Measurements from ENCODE around the gene KRTAP10-11. TPM values are rescaled to one million over a fixed set of nuclear protein-coding genes. Genes with fewer than 3 reads are reported as not detected.
"Not testable (repeated sequence)": the region's sequence is repeated elsewhere in the genome, so short reads cannot be mapped to it uniquely, and the experiment has no call there.

The KRTAP10-11 gene
- polyA plus RNA-seq, 3 donors, result not detected

DNA sequence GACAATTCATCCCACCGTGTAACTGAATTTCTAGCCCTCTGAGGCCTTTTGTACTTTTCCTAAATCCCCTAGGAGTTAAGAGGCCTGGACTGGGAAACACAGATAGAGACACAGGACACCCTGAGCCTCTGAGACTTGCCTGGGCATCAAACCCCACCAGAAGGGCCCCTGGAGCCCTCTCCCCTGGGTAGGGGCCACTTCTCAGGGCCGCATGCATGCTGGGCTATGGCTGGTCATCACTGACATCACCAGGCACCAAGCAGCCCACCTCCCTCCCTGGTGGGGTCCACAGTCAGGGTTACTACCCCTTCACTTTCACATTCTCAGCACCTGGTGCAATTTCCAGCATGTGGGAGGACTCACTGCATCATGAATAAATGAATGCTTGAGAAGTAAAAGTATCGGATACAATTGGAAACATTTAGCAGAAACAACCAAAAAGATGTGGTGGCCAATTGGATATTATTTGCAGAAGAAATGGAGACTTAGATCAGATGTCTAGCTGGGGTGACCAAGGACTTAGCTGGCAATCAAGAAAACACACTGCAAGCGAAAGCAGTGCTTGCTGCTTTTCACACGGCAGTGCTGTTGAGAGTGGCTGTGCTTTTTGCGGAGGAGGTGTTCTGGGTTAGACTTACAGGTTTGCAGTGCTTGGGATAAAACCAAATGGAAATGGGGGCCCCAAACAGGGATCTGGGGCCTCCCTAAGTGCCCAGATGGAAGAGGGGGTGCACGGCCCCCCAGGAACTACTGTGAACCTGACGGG is 46.8 kb upstream of the KRTAP10-11 start:
- no peaks in the 10 kb centered on the region for H3K36me3 Mint-ChIP-seq
- Histone ChIP-seq H4K20me1 (ENCODE audit: insufficient read depth, low read length) (no peaks in the 10 kb centered on the region), H3K79me2 (ENCODE audit: insufficient read depth, low read length) (no peaks in the 10 kb centered on the region), H3K4me1 (ENCODE audit: control insufficient read depth in 1 of 2, insufficient read depth in 2 of 2, low read length in 2 of 2) (no peaks in the 10 kb centered on the region), H3K9me3 (replicated peaks in 1 of 2; ENCODE audit: control insufficient read depth in 1 of 2, insufficient read depth in 1 of 2, low read length in 2 of 2) (peaks cover 0 to 3% of the 10 kb centered on the region in 2 donors), H3K4me3 (replicated peaks in 1 of 3; ENCODE audit: low read depth in 2 of 3, low read length in 3 of 3) (no peak overlapping the region), H3K36me3 (replicated peaks in 1 of 2; ENCODE audit: control insufficient read depth in 1 of 2, insufficient read depth in 2 of 2, low read length in 2 of 2) (no peaks in the 10 kb centered on the region), H2AFZ (ENCODE audit: insufficient read depth, low read depth, low read length, poor library complexity, severe bottlenecking) (no peak overlapping the region), H3K9ac (ENCODE audit: insufficient read depth, low read length, poor library complexity, severe bottlenecking) (no peak overlapping the region), H3K27ac (ENCODE audit: low read depth in 1 of 2, low read length in 2 of 2) (no peak overlapping the region), H3K27me3 (ENCODE audit: control insufficient read depth in 2 of 2, insufficient read depth in 2 of 2, low read length in 2 of 2) (no peaks in the 10 kb centered on the region), H3K4me2 (replicated peaks; ENCODE audit: extremely low read depth, low read length, poor library complexity, severe bottlenecking) (no peak overlapping the region)
- peaks cover 0 to 11% (median 5%) of the 10 kb centered on the region in 7 donors for H3K9me3 Mint-ChIP-seq
- no peak overlapping the region for H3K4me3 Mint-ChIP-seq
- peaks cover 5 to 6% (median 6%) of the 10 kb centered on the region in 3 donors for H3K27me3 Mint-ChIP-seq (ENCODE audit: low read depth in 3 of 3)
- TF ChIP-seq, protein P1, sequence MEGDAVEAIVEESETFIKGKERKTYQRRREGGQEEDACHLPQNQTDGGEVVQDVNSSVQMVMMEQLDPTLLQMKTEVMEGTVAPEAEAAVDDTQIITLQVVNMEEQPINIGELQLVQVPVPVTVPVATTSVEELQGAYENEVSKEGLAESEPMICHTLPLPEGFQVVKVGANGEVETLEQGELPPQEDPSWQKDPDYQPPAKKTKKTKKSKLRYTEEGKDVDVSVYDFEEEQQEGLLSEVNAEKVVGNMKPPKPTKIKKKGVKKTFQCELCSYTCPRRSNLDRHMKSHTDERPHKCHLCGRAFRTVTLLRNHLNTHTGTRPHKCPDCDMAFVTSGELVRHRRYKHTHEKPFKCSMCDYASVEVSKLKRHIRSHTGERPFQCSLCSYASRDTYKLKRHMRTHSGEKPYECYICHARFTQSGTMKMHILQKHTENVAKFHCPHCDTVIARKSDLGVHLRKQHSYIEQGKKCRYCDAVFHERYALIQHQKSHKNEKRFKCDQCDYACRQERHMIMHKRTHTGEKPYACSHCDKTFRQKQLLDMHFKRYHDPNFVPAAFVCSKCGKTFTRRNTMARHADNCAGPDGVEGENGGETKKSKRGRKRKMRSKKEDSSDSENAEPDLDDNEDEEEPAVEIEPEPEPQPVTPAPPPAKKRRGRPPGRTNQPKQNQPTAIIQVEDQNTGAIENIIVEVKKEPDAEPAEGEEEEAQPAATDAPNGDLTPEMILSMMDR (IDR thresholded peaks at IDR 0.05), result no peak
- H3K4me1 Mint-ChIP-seq, result no peaks in the 10 kb centered on the region
- no peak for DNase-seq
- intact Hi-C loops (cut with micrococcal nuclease), result no loop called here
- WGBS (ENCODE audit: insufficient coverage), result 86% methylated on average over 5 of the region's 8 CpGs
- H3K27ac Mint-ChIP-seq, result no peak overlapping the region

DNA sequence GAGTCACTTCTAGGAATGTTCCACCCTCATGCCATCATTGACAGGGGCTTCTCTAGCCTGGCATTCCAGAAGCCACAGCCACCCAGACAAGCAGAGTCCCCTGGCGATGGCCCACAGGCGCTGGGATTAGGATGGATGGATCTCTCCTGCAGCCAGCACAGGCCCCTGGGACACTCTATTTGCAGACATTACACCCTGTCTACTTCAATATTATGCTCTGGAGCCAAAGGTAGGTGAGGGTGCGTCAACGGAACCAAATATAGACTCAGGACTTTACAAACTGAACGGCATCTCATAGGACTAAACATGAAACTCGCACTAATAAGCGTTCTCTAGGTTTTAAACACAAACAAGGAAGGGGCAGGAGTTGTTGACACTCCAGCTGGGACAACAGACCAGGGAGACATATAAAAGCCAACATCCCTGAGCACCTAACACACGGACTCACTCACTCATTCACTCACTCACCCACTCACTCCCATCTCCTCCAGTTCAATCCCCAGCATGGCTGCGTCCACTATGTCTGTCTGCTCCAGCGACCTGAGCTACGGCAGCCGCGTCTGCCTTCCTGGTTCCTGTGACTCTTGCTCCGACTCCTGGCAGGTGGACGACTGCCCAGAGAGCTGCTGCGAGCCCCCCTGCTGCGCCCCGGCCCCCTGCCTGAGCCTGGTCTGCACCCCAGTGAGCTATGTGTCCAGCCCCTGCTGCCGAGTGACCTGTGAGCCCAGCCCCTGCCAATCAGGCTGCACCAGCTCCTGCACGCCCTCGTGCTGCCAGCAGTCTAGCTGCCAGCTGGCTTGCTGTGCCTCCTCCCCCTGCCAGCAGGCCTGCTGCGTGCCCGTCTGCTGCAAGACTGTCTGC is 45.9 kb upstream of the KRTAP10-11 start, which contains the start of gene KRTAP10-7:
TSS of gene KRTAP10-7 (plus strand) at position 480 of the 861 bp plus-strand sequence. CDS start at position 505, 25 bp downstream.
- H3K27ac ChIP-seq (ENCODE audit: low read depth in 1 of 2, low read length in 2 of 2); H3K4me1 ChIP-seq (ENCODE audit: control insufficient read depth in 1 of 2, insufficient read depth in 2 of 2, low read length in 2 of 2); H3K9me3 ChIP-seq (replicated peaks in 1 of 2; ENCODE audit: control insufficient read depth in 1 of 2, insufficient read depth in 1 of 2, low read length in 2 of 2); H3K4me3 ChIP-seq (replicated peaks in 1 of 3; ENCODE audit: low read depth in 2 of 3, low read length in 3 of 3); H3K27ac Mint-ChIP-seq; H3K27me3 ChIP-seq (ENCODE audit: control insufficient read depth in 2 of 2, insufficient read depth in 2 of 2, low read length in 2 of 2); H3K4me3 Mint-ChIP-seq; DNase-seq; H3K27me3 Mint-ChIP-seq (ENCODE audit: low read depth in 3 of 3); H3K36me3 Mint-ChIP-seq; H3K79me2 ChIP-seq (ENCODE audit: insufficient read depth, low read length); intact Hi-C loops (cut with micrococcal nuclease); H4K20me1 ChIP-seq (ENCODE audit: insufficient read depth, low read length); H3K4me2 ChIP-seq (replicated peaks; ENCODE audit: extremely low read depth, low read length, poor library complexity, severe bottlenecking); H3K9ac ChIP-seq (ENCODE audit: insufficient read depth, low read length, poor library complexity, severe bottlenecking); H3K36me3 ChIP-seq (replicated peaks in 1 of 2; ENCODE audit: control insufficient read depth in 1 of 2, insufficient read depth in 2 of 2, low read length in 2 of 2); H2AFZ ChIP-seq (ENCODE audit: insufficient read depth, low read depth, low read length, poor library complexity, severe bottlenecking); H3K4me1 Mint-ChIP-seq: not testable (repeated sequence)
- H3K9me3 Mint-ChIP-seq, result peaks cover 0 to 11% (median 6%) of the 10 kb centered on the region in 7 donors
- WGBS (ENCODE audit: insufficient coverage), result 82% methylated on average over 12 of the region's 23 CpGs

- H3K4me3 ChIP-seq (replicated peaks in 1 of 3; ENCODE audit: low read depth in 2 of 3, low read length in 3 of 3); H3K4me3 Mint-ChIP-seq; H3K27me3 ChIP-seq (ENCODE audit: control insufficient read depth in 2 of 2, insufficient read depth in 2 of 2, low read length in 2 of 2); H3K27ac ChIP-seq (ENCODE audit: low read depth in 1 of 2, low read length in 2 of 2); DNase-seq; H3K4me2 ChIP-seq (replicated peaks; ENCODE audit: extremely low read depth, low read length, poor library complexity, severe bottlenecking); H3K9ac ChIP-seq (ENCODE audit: insufficient read depth, low read length, poor library complexity, severe bottlenecking); H3K4me1 Mint-ChIP-seq; intact Hi-C loops (cut with micrococcal nuclease); H2AFZ ChIP-seq (ENCODE audit: insufficient read depth, low read depth, low read length, poor library complexity, severe bottlenecking); H3K36me3 ChIP-seq (replicated peaks in 1 of 2; ENCODE audit: control insufficient read depth in 1 of 2, insufficient read depth in 2 of 2, low read length in 2 of 2); H3K9me3 ChIP-seq (replicated peaks in 1 of 2; ENCODE audit: control insufficient read depth in 1 of 2, insufficient read depth in 1 of 2, low read length in 2 of 2); H3K79me2 ChIP-seq (ENCODE audit: insufficient read depth, low read length); H3K4me1 ChIP-seq (ENCODE audit: control insufficient read depth in 1 of 2, insufficient read depth in 2 of 2, low read length in 2 of 2); H3K27me3 Mint-ChIP-seq (ENCODE audit: low read depth in 3 of 3); H4K20me1 ChIP-seq (ENCODE audit: insufficient read depth, low read length); H3K27ac Mint-ChIP-seq; H3K36me3 Mint-ChIP-seq: not testable (repeated sequence)
- peaks cover 0 to 12% (median 9%) of the 10 kb centered on the region in 7 donors for H3K9me3 Mint-ChIP-seq
- WGBS (ENCODE audit: insufficient coverage), result 77% methylated on average over 10 of the region's 10 CpGs
Measured at GRCh38 chr21:44601091-44601490, 45.1 kb upstream of the KRTAP10-11 start.
